GM20000 (cell line): Measurements from ENCODE around the gene FGF9.

Experiments used
- DNase-seq: peaks from one replicate; pipeline ENCODE4 v3.0.0; 2012; ENCODE audit warnings: low spot score
- TF ChIP-seq, protein P1 (sequence below): IDR thresholded peaks from 2 replicates; pipeline ENCODE4 v1.5.1; 2012; ENCODE audit warnings: mild to moderate bottlenecking, control low read depth; ENCODE audit errors: extremely low read depth, missing control alignments

FGF9 gene

DNA sequence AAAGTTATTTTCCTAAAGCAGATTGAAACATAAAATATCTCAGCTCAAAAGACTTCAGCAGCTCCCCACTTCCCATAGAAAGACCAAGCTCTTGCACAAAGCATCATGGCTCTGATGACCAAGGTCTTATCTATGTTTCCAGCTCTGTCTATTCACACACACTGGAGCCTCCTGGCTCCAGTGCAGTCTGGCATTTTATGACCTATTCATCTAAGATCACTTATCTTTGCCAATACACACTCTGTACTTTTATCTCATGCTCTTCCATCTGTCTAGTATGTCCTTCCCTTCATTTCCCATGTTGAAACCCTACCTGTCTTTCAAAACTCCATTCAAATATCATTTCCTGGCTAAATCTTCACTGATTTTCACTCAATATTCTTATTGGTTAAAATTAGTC, 74.4 kb downstream of the FGF9 start:
- no peak for DNase-seq
- TF ChIP-seq, protein P1, sequence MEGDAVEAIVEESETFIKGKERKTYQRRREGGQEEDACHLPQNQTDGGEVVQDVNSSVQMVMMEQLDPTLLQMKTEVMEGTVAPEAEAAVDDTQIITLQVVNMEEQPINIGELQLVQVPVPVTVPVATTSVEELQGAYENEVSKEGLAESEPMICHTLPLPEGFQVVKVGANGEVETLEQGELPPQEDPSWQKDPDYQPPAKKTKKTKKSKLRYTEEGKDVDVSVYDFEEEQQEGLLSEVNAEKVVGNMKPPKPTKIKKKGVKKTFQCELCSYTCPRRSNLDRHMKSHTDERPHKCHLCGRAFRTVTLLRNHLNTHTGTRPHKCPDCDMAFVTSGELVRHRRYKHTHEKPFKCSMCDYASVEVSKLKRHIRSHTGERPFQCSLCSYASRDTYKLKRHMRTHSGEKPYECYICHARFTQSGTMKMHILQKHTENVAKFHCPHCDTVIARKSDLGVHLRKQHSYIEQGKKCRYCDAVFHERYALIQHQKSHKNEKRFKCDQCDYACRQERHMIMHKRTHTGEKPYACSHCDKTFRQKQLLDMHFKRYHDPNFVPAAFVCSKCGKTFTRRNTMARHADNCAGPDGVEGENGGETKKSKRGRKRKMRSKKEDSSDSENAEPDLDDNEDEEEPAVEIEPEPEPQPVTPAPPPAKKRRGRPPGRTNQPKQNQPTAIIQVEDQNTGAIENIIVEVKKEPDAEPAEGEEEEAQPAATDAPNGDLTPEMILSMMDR = no peak

DNA sequence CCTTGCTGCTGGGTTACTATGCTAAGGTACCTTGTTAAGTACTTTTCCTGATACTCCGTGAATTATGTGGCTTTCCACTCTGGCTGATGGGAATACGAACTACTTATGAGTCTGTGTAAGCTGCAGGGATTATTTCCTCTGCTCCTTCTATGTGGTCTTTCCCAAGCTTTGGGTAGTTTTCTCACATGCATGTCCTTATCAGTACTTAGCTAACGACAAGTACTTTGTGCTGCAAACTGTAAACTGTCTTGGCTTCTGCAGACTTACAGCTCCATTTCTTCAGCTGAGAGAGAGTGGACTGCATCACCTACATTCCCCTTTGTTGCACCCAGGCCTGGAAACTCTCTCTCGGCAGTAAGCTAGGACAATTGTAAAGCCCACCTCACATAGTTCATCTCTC, 76.6 kb downstream of the FGF9 start:
- TF ChIP-seq, protein P1 = no peak
- DNase-seq = no peak

DNA sequence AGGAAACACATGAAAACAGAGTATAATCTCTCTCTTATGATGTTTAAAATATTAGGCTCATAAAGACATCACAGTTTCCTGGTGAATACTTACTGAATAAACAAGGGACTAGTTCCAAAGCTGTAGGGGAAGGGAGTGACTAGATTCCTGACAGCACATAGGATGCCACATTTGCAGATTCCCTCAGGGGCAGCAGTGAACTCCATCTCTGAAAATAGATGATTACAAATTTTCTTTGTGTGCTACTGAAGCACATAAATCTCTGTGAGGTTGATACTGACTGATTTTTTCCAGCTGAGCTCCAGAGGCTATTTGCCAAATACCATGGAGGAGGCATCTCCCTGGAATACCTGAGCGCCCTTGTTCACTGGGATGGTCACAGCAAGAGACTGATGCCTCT, 77.3 kb downstream of the FGF9 start:
- DNase-seq = no peak
- TF ChIP-seq, protein P1 = no peak

DNA sequence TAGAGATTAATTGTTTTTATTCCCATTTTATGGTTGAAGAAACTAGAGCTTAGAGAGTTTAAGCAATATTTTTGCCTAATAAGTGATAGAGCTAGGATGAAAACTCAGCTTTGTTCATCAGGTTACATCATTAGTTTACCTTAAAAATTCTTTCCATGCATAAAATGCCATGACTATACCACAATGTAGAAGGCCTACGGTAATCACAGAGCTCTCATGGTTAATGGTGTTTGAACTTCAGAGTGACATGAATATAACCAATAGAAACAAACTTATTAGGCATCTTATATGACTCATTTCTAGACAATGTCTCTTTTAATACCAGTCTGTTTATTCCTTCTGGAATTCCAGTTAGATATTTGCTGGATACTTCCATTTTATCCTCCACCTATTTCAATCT, 78.5 kb downstream of the FGF9 start:
- TF ChIP-seq, protein P1 = no peak
- DNase-seq = no peak

DNA sequence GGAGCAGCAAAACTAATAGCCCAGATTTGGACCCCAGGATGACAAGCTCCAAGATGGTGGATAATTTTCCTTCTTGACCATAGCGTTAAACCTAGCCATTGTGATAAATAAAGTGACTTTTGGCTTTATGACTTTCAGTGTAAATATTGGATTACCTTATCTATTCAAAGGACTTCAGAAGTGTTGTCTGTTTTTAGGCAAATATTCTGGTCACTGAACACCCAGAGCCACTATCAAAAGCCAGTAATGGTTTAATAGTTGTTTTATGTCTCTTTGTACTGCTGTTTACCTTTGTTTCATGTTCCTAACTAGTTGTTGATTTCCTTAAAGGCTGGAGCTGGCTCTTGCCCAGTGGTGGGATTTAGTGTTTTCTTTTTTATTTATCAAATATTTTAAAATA, 81.6 kb downstream of the FGF9 start:
- TF ChIP-seq, protein P1 = no peak
- DNase-seq = no peak

DNA sequence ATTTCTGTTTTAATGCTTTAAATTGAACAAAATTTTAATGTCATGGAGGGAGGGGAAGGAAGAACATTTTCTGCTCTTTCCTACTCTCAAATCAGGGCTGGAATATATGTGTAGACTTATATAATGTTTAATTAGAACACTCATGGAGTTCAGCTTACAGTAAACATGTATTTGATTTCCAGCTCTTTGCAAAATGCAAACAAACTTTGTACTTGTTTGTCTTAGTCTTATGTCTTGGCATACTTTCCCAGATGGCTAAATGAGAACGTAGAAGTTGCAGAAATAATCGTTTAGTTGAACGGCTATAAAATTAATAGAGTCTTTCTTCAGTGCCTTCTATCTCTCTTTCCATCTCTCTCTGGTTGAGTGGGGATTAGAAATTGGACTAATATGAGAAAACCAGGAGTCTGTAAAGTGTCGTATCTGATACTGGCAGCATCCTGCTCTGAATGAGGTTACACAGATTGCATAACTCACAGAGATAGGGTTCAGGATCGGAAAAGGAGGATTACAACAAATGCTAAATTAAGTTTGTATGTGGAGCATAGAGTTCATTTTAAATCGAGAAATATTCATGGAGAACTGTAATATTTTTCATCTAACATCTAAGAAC, 82.3 kb downstream of the FGF9 start:
- TF ChIP-seq, protein P1 = no peak
- no peak for DNase-seq
